ENCODE data around the gene KRT16. TPM values are rescaled to one million over a fixed set of nuclear protein-coding genes. Genes with fewer than 3 reads are reported as not detected.

The KRT16 gene
- total and polyA plus RNA-seq, 2 donors (not counting 1 experiment from before 2014, with no cell fraction given): not detected

DNA sequence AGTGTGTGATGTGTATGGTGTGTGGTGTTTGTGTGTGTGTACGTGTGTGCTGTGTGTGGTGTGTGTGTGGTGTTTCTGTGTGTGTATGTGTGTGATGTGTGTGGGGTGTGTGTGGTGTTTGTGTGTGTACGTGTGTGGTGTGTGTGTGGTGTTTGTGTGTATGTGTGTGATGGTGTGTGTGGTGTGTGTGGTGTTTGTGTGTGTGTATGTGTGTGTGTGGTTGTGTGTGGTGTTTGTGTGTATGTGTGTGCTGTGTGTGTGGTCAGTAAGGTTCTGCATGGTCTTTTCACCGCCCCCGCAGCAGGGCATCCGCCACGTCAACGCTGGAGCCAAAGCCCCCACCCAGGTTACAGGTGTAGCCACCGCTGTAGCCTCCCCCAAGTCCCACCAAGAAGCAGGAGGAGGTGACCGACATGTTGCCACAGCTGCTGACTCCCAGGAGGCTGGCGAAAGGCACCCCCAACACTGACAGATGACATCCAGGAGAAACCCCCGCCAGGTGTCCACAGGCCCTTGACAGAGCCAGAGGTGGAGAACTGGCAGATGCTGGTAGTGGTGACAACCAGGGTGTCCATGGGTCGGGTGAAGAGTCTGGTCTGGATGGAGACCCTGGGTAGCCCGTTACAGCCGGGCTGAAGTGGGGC is 21.1 kb upstream of the KRT16 start:
- CTCF ChIA-PET: no interaction called here
- H3K27me3 Mint-ChIP-seq: no peaks in the 10 kb centered on the region
- no peaks in the 10 kb centered on the region for H3K4me1 Mint-ChIP-seq
- no peak overlapping the region for H3K27ac Mint-ChIP-seq
- Histone ChIP-seq H3K4me2 (replicated peaks; ENCODE audit: low read depth, low read length, poor library complexity, severe bottlenecking) (no peak overlapping the region), H3K27ac (ENCODE audit: low read length in 2 of 2) (no peak overlapping the region), H3K4me1 (ENCODE audit: control insufficient read depth in 2 of 2, insufficient read depth in 2 of 2, low read length in 2 of 2) (no peaks in the 10 kb centered on the region), H3K27me3 (replicated peaks in 1 of 4; ENCODE audit: control extremely low read depth in 1 of 4, control insufficient read depth in 3 of 4, insufficient read depth in 4 of 4, low read length in 3 of 4) (peaks cover 0 to 2% (median 0%) of the 10 kb centered on the region in 4 experiments), H3K79me2 (ENCODE audit: control insufficient read depth, insufficient read depth, low read length) (no peaks in the 10 kb centered on the region), H2AFZ (ENCODE audit: insufficient read depth, low read depth, low read length, poor library complexity, severe bottlenecking) (no peak overlapping the region), H3K9me3 (ENCODE audit: control extremely low read depth in 1 of 3, control insufficient read depth in 2 of 3, insufficient read depth in 1 of 3, low read length in 2 of 3) (no peaks in the 10 kb centered on the region), H3K36me3 (replicated peaks in 1 of 2; ENCODE audit: control extremely low read depth in 1 of 2, control insufficient read depth in 1 of 2, extremely low read depth in 1 of 2, insufficient read depth in 2 of 2, low read length in 1 of 2) (no peaks in the 10 kb centered on the region), H3K4me3 (ENCODE audit: control extremely low read depth in 1 of 5, extremely low read depth in 1 of 5, insufficient read depth in 1 of 5, low read depth in 2 of 5, low read length in 4 of 5) (no peak overlapping the region), H4K20me1 (ENCODE audit: control insufficient read depth, insufficient read depth, low read length, poor library complexity, severe bottlenecking) (no peaks in the 10 kb centered on the region), H3K9ac (ENCODE audit: low read length) (no peak overlapping the region)
- intact Hi-C loops (cut with micrococcal nuclease): no loop called here
- H3K9me3 Mint-ChIP-seq (ENCODE audit: insufficient read depth): no peaks in the 10 kb centered on the region
- POLR2A ChIA-PET: no interaction called here
- WGBS (ENCODE audit: insufficient coverage): 87% methylated on average over 9 of the region's 14 CpGs
- TF ChIP-seq, protein P1, sequence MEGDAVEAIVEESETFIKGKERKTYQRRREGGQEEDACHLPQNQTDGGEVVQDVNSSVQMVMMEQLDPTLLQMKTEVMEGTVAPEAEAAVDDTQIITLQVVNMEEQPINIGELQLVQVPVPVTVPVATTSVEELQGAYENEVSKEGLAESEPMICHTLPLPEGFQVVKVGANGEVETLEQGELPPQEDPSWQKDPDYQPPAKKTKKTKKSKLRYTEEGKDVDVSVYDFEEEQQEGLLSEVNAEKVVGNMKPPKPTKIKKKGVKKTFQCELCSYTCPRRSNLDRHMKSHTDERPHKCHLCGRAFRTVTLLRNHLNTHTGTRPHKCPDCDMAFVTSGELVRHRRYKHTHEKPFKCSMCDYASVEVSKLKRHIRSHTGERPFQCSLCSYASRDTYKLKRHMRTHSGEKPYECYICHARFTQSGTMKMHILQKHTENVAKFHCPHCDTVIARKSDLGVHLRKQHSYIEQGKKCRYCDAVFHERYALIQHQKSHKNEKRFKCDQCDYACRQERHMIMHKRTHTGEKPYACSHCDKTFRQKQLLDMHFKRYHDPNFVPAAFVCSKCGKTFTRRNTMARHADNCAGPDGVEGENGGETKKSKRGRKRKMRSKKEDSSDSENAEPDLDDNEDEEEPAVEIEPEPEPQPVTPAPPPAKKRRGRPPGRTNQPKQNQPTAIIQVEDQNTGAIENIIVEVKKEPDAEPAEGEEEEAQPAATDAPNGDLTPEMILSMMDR (IDR thresholded peaks at IDR 0.05): no peak
- no peak for TF ChIP-seq EZH2 (IDR thresholded peaks at IDR 0.05; ENCODE audit: borderline replicate concordance, insufficient read depth, low read depth, low read length, poor library complexity, severe bottlenecking)
- H3K4me3 Mint-ChIP-seq: no peak overlapping the region
- DNase-seq (no peak), ATAC-seq (ENCODE audit: low read depth) (no peak)

DNA sequence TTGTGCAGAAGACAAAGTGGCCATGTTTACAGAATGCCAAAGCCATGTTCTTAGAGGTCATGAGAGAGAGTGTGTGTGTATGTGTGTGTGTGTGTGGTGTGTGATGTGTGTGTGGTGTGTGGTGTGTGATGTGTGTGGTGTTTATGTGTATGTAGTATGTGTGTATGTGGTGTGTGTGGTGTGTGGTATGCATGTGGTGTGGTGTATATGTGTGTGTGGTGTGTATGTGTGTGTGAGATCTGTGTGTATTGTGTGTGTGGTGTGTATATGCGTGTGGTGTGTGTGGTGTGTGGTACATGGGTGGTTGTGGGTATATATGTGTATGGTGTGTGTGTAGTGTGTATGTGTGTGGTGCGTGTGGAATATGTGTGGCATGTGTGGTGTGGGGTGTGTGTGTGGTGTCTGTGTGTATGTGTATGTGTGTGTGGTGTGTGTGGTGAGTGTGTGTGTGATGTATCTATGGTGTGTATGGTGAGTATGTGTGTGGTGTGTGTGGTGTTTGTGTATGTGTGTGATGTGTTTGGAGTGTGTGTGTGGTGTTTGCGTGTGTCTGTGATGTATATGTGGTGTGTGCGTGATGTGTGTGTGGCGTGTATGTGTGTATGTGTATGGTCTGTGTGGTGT is 20.0 kb upstream of the KRT16 start:
- Histone ChIP-seq H3K27me3 (replicated peaks in 1 of 4; ENCODE audit: control extremely low read depth in 1 of 4, control insufficient read depth in 3 of 4, insufficient read depth in 4 of 4, low read length in 3 of 4) (peaks cover 0 to 2% (median 0%) of the 10 kb centered on the region in 4 experiments), H3K4me3 (ENCODE audit: control extremely low read depth in 1 of 5, extremely low read depth in 1 of 5, insufficient read depth in 1 of 5, low read depth in 2 of 5, low read length in 4 of 5) (no peak overlapping the region), H3K4me2 (replicated peaks; ENCODE audit: low read depth, low read length, poor library complexity, severe bottlenecking) (no peak overlapping the region), H3K27ac (ENCODE audit: low read length in 2 of 2) (no peak overlapping the region), H2AFZ (ENCODE audit: insufficient read depth, low read depth, low read length, poor library complexity, severe bottlenecking) (no peak overlapping the region), H3K36me3 (replicated peaks in 1 of 2; ENCODE audit: control extremely low read depth in 1 of 2, control insufficient read depth in 1 of 2, extremely low read depth in 1 of 2, insufficient read depth in 2 of 2, low read length in 1 of 2) (no peaks in the 10 kb centered on the region), H3K79me2 (ENCODE audit: control insufficient read depth, insufficient read depth, low read length) (no peaks in the 10 kb centered on the region), H4K20me1 (ENCODE audit: control insufficient read depth, insufficient read depth, low read length, poor library complexity, severe bottlenecking) (no peaks in the 10 kb centered on the region), H3K4me1 (ENCODE audit: control insufficient read depth in 2 of 2, insufficient read depth in 2 of 2, low read length in 2 of 2) (no peaks in the 10 kb centered on the region), H3K9ac (ENCODE audit: low read length) (no peak overlapping the region), H3K9me3 (ENCODE audit: control extremely low read depth in 1 of 3, control insufficient read depth in 2 of 3, insufficient read depth in 1 of 3, low read length in 2 of 3) (no peaks in the 10 kb centered on the region)
- no peak overlapping the region for H3K4me3 Mint-ChIP-seq
- intact Hi-C loops (cut with micrococcal nuclease): no loop called here
- ATAC-seq (ENCODE audit: low read depth) (no peak), DNase-seq (no peak)
- TF ChIP-seq, protein P1 (IDR thresholded peaks at IDR 0.05): no peak
- TF ChIP-seq EZH2 (IDR thresholded peaks at IDR 0.05; ENCODE audit: borderline replicate concordance, insufficient read depth, low read depth, low read length, poor library complexity, severe bottlenecking): no peak
- CTCF ChIA-PET: no interaction called here
- no peak overlapping the region for H3K27ac Mint-ChIP-seq
- no peaks in the 10 kb centered on the region for H3K9me3 Mint-ChIP-seq (ENCODE audit: insufficient read depth)
- POLR2A ChIA-PET: no interaction called here
- peaks cover 2% of the 10 kb centered on the region for H3K27me3 Mint-ChIP-seq
- no peaks in the 10 kb centered on the region for H3K4me1 Mint-ChIP-seq
- 77% methylated on average over 5 of the region's 5 CpGs for WGBS (ENCODE audit: insufficient coverage)

Data from B cell (primary cell).